CD14-positive monocyte (primary cell): ENCODE data around the gene TBCD. TPM values are rescaled to one million over a fixed set of nuclear protein-coding genes. Genes with fewer than 3 reads are reported as not detected.

Source experiments
- DNase-seq, 3 donors: peaks; one replicate each; pipeline ENCODE4 v3.0.0-alpha.2; 2011 to 2022
- H2AFZ ChIP-seq: 2 replicates; pipeline ENCODE4 v1.6.0; 2012; ENCODE audit warnings: mild to moderate bottlenecking, low read depth, low read length, inconsistent platforms; ENCODE audit not compliant: insufficient read depth, poor library complexity, severe bottlenecking
- H3K27ac ChIP-seq, 2 donors: 1 replicate in 1 of 2; 2 replicates in 1 of 2; pipeline ENCODE4 v1.5.1; 2012 to 2013; ENCODE audit warnings: low read length in 2 of 2, control low read depth in 1 of 2, inconsistent platforms in 1 of 2, low read depth in 1 of 2, mild to moderate bottlenecking in 1 of 2
- H3K27me3 ChIP-seq, 2 donors: one replicate each; pipeline versions ENCODE4 v1.6.0 to v1.6.1; 2011 to 2013; ENCODE audit warnings: low read length in 2 of 2; ENCODE audit not compliant: control insufficient read depth in 2 of 2, insufficient read depth in 2 of 2
- H3K36me3 ChIP-seq, 2 donors: replicated peaks in 1 of 2; 1 replicate in 1 of 2; 2 replicates in 1 of 2; pipeline versions ENCODE4 v1.5.1 to v1.6.1; 2012 to 2013; ENCODE audit warnings: low read length in 2 of 2, control low read depth in 1 of 2, inconsistent platforms in 1 of 2, mild to moderate bottlenecking in 1 of 2; ENCODE audit not compliant: insufficient read depth in 2 of 2, control insufficient read depth in 1 of 2
- H3K4me1 ChIP-seq, 2 donors: 1 replicate in 1 of 2; 2 replicates in 1 of 2; pipeline versions ENCODE4 v1.5.1 to v1.6.1; 2012 to 2013; ENCODE audit warnings: low read length in 2 of 2, control low read depth in 1 of 2, inconsistent platforms in 1 of 2, mild to moderate bottlenecking in 1 of 2, moderate library complexity in 1 of 2; ENCODE audit not compliant: insufficient read depth in 2 of 2, control insufficient read depth in 1 of 2
- H3K4me2 ChIP-seq: replicated peaks from 2 replicates; pipeline ENCODE3; 2012; ENCODE audit warnings: low read length, moderate library complexity, mild to moderate bottlenecking; ENCODE audit not compliant: poor library complexity, severe bottlenecking; ENCODE audit errors: extremely low read depth
- H3K4me3 ChIP-seq, 3 experiments: fragments of 200-600 bp in 1 of 3; sonication (generic) in 1 of 3; replicated peaks in 1 of 3; 1 replicate in 2 of 3; 2 replicates in 1 of 3; pipeline ENCODE4 v1.5.1; 2011 to 2013; ENCODE audit warnings: low read length in 3 of 3, mild to moderate bottlenecking in 3 of 3, control low read depth in 2 of 3, low read depth in 2 of 3, inconsistent platforms in 1 of 3, moderate library complexity in 1 of 3
- H3K79me2 ChIP-seq: 2 replicates; pipeline ENCODE4 v1.6.0; 2012; ENCODE audit warnings: mild to moderate bottlenecking, control low read depth, inconsistent platforms, low read length, moderate library complexity; ENCODE audit not compliant: insufficient read depth
- H3K9ac ChIP-seq: 2 replicates; pipeline ENCODE4 v1.6.0; 2017; ENCODE audit warnings: low read length, mild to moderate bottlenecking; ENCODE audit not compliant: insufficient read depth, poor library complexity, severe bottlenecking
- H3K9me3 ChIP-seq, 2 donors: replicated peaks in 1 of 2; 1 replicate in 1 of 2; 2 replicates in 1 of 2; pipeline versions ENCODE4 v1.5.1 to v1.6.1; 2012 to 2013; ENCODE audit warnings: low read length in 2 of 2, control low read depth in 1 of 2; ENCODE audit not compliant: control insufficient read depth in 1 of 2, insufficient read depth in 1 of 2
- H4K20me1 ChIP-seq: 2 replicates; pipeline ENCODE4 v1.6.0; 2012; ENCODE audit warnings: mild to moderate bottlenecking, low read length, control low read depth, moderate library complexity; ENCODE audit not compliant: insufficient read depth
- H3K27ac Mint-ChIP-seq, 7 donors: one replicate each; pipeline ENCODE4 v1.8.0; 2020; ENCODE audit warnings: mild to moderate bottlenecking in 7 of 7, mixed read lengths in 7 of 7, moderate library complexity in 6 of 7, inconsistent platforms in 2 of 7
- H3K27me3 Mint-ChIP-seq, 3 donors: one replicate each; pipeline ENCODE4 v1.8.0; 2021 to 2022; ENCODE audit warnings: low read depth in 3 of 3, mild to moderate bottlenecking in 3 of 3, mixed read lengths in 3 of 3, moderate library complexity in 3 of 3, inconsistent platforms in 1 of 3
- H3K36me3 Mint-ChIP-seq, 2 donors: one replicate each; pipeline ENCODE4 v1.8.0; 2020; ENCODE audit warnings: mixed read lengths in 2 of 2, inconsistent platforms in 1 of 2, mild to moderate bottlenecking in 1 of 2
- H3K4me1 Mint-ChIP-seq: one replicate; pipeline ENCODE4 v1.8.0; 2020; ENCODE audit warnings: mild to moderate bottlenecking, mixed read lengths
- H3K4me3 Mint-ChIP-seq, 2 donors: one replicate each; pipeline ENCODE4 v1.8.0; 2020; ENCODE audit warnings: mild to moderate bottlenecking in 2 of 2, mixed read lengths in 2 of 2, moderate library complexity in 1 of 2
- H3K9me3 Mint-ChIP-seq, 7 donors: one replicate each; pipeline ENCODE4 v1.8.0; 2020 to 2022; ENCODE audit warnings: mixed read lengths in 7 of 7, mild to moderate bottlenecking in 6 of 7, moderate library complexity in 6 of 7, inconsistent platforms in 2 of 7
- CTCF ChIP-seq: fragments of 200-600 bp; IDR thresholded peaks from one replicate; pipeline ENCODE4 v1.8.0; 2022; ENCODE audit warnings: antibody characterized with exemption, mild to moderate bottlenecking
- WGBS: methylation state at CpG from one replicate; pipeline ENCODE4 v1.1.5; 2013; ENCODE audit warnings: missing lambda C conversion rate; ENCODE audit not compliant: insufficient coverage; 5-methylcytosine and 5-hydroxymethylcytosine counted together
- intact Hi-C, 2 donors: fragments of 100-400 bp; cut with micrococcal nuclease; formaldehyde crosslinking; loops; one replicate each; pipeline versions ENCODE4 v1.15.0 to v1.15.1; 2023
- polyA plus RNA-seq, 3 donors: library from polyadenylated mRNA; depleted of rRNA in 1 of 3; unstranded in 2 of 3; stranded (reverse) in 1 of 3; fragments of 300-500 nt in 2 of 3; fragments of >200 nt in 1 of 3; fragmentation: Illumina TruSeq in 2 of 3; gene quantifications; 1 replicate in 2 of 3; 2 replicates in 1 of 3; pipeline ENCODE4 v1.2.3, GENCODE V29; 2012 to 2021

The TBCD gene
- polyA plus RNA-seq, 3 donors, result 54.7 to 74.0 (median 66.6) TPM

- Histone ChIP-seq H3K4me2 (no peak overlapping the region), H3K79me2 (no peaks in the 10 kb centered on the region), H3K9me3 (no peaks in the 10 kb centered on the region), H3K4me1 (peaks cover 16 to 26% of the 10 kb centered on the region in 2 donors), H3K27me3 (no peaks in the 10 kb centered on the region), H3K9ac (no peak overlapping the region), H4K20me1 (no peaks in the 10 kb centered on the region), H2AFZ (no peak overlapping the region), H3K27ac (no peak overlapping the region), H3K36me3 (peaks cover 4 to 29% of the 10 kb centered on the region in 2 donors), H3K4me3 (no peak overlapping the region)
- Mint-ChIP-seq H3K36me3 (peaks cover 32 to 48% of the 10 kb centered on the region in 2 donors), H3K4me3 (no peak overlapping the region), H3K9me3 (peaks cover 0 to 3% (median 0%) of the 10 kb centered on the region in 7 donors), H3K4me1 (peaks cover 26% of the 10 kb centered on the region), H3K27ac (no peak overlapping the region), H3K27me3 (peaks cover 0 to 2% (median 1%) of the 10 kb centered on the region in 3 donors)
- TF ChIP-seq CTCF, result no peak
- no peak for DNase-seq
- 93% methylated on average over 20 of the region's 20 CpGs for WGBS
- intact Hi-C loops, result no loop called here
Observed at GRCh38 chr17:82832411-82832810, 80.5 kb downstream of the TBCD start.

GRCh38 chr17:82832881-82833475 lies 81.1 kb downstream of the TBCD start:
- TF ChIP-seq CTCF, result no peak
- Histone ChIP-seq H3K36me3 (peaks cover 2 to 23% of the 10 kb centered on the region in 2 donors), H3K4me1 (peaks cover 22 to 32% of the 10 kb centered on the region in 2 donors), H3K79me2 (no peaks in the 10 kb centered on the region), H3K27ac (no peak overlapping the region), H2AFZ (no peak overlapping the region), H3K9ac (no peak overlapping the region), H4K20me1 (no peaks in the 10 kb centered on the region), H3K27me3 (no peaks in the 10 kb centered on the region), H3K4me3 (no peak overlapping the region), H3K9me3 (no peaks in the 10 kb centered on the region), H3K4me2 (no peak overlapping the region)
- WGBS, result 98% methylated on average over 8 of the region's 20 CpGs
- Mint-ChIP-seq H3K36me3 (peaks cover 26 to 42% of the 10 kb centered on the region in 2 donors), H3K4me1 (peaks cover 31% of the 10 kb centered on the region), H3K9me3 (peaks cover 0 to 3% (median 0%) of the 10 kb centered on the region in 7 donors), H3K4me3 (no peak overlapping the region), H3K27me3 (peaks cover 0 to 4% (median under 1%) of the 10 kb centered on the region in 3 donors), H3K27ac (no peak overlapping the region)
- no peak for DNase-seq
- intact Hi-C loops, result no loop called here
